ENCODE data around the gene HCK. TPM values are rescaled to one million over a fixed set of nuclear protein-coding genes. Genes with fewer than 3 reads are reported as not detected.
"Not testable (repeated sequence)": the region's sequence is repeated elsewhere in the genome, so short reads cannot be mapped to it uniquely, and the experiment has no call there.

The HCK gene
- total RNA-seq, 1 donor from 2014 or later: not detected

- peak; percentile 19 for DNase-seq (ENCODE audit: low read depth)
Measured at GRCh38 chr20:32028647-32029372, 23.2 kb upstream of the HCK start.

GRCh38 chr20:32029561-32029960, 22.5 kb upstream of the HCK start:
- DNase-seq (ENCODE audit: low read depth): no peak

GRCh38 chr20:32031007-32031958, 20.8 kb upstream of the HCK start:
- peak; percentile 74 for DNase-seq (ENCODE audit: low read depth)

DNA sequence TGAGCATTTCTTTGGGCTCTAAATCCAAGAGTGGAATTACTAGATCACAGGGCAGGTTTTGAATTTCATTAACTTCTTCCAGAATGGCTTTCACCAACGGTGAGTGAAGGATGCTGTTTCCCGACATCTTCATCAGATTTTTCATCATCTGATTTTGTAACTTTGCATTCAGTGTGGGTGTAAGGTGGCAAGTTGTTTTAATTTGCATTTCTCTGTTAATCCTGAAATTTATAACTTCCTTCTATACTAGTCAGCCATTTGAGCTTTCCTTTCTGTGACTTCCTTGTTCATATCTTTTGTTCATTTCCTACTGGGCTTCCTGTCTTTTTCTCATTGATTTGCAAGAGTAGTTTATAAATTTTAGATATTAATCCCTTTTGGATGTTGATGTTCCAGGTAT, 18.7 kb upstream of the HCK start:
- no peak for DNase-seq (ENCODE audit: low read depth)

DNA sequence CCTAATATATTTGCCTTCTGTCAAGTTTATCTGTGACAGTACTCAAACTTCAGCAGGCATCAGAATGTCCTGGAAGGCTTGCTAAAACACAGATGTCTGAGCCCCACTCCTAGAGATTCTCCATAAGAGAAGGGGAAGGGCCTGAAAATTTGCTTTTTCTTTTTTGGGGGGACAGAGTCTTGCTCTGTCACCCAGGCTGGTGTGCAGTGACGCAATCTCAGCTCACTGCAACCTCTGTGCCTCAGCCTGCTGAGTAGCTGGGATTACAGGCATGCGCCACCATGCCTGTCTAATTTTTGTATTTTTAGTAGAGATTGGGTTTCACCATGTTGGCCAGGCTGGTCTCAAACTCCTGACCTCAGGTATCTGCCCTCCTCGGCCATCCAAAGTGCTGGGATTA, 18.3 kb upstream of the HCK start:
- DNase-seq (ENCODE audit: low read depth): not testable (repeated sequence)

DNA sequence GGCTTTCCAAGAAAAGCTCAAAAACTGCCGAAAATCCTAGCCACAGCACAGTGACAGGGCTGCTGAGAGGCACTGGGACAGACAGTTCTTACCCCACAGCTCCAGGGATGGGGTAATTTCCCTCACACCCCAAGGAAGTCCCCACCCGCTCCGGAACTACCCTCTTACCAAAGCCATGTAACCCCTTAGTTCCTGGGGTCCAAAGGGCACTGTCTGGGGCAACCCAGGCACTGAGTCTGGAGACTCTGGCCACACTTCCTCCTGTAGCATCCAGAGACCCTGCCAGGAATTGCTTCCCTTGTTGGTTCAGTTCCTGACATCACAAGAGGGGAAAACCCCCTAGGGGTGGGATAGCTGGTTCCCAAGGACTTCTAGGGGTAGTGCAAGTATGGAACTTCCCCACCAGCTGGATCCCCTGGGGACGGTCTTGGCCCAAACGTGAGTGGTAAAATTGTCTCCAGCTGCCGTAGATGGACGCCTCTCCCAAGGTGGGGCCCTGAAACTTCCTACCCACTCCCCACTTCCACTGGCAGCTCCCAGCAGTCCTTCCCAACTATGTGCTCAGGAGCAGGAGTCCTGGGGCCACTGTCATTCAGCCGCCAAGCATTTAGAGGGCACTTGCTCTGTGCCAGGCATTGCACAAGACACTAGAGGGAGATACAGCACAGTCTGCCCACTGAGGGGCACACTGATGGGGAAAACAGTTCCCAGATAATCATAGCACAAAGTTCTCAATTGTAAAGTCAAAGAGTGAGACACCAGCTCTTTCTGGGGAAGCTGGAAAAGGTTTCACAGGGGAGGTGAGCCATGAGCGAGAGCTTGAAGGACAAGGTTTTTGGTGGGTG, 17.2 kb upstream of the HCK start:
- DNase-seq (ENCODE audit: low read depth): no peak

DNA sequence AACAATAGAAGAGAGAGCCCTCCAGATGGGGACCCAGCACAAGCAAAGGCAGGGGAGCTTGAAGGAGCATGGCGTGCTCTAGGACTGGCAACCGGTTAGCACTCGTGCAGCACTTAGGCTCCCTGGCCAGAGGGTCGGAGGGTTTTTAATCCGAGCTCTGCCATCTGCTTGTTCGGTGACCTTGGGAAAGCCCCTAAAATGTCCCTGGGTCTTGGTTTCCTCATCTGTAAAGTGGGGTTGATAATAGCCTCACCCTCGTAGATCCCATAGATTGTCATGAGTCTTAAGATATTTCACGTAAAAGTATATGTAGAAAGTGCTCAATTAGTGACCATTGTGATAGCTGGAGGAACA, 16.6 kb upstream of the HCK start:
- DNase-seq (ENCODE audit: low read depth): no peak

DNA sequence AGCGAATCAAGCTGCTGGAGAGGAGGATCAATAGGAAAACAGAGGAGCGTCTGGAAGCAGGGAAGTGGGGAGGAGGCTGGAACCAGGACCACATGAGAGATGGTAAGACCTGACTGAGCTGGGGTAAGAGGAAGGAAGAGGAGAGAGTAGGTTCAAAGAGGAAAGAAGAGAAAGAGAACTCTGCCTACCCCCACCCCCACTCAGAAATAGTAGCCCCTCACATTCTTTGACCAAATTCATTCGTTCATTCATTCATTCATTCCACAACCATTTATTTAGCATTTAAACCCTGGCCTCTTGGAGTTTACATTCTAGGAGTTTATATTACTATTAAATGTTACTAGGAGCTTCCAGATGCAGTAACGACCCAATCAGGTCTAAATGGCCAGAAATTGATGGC, 15.8 kb upstream of the HCK start:
- no peak for DNase-seq (ENCODE audit: low read depth)

DNA sequence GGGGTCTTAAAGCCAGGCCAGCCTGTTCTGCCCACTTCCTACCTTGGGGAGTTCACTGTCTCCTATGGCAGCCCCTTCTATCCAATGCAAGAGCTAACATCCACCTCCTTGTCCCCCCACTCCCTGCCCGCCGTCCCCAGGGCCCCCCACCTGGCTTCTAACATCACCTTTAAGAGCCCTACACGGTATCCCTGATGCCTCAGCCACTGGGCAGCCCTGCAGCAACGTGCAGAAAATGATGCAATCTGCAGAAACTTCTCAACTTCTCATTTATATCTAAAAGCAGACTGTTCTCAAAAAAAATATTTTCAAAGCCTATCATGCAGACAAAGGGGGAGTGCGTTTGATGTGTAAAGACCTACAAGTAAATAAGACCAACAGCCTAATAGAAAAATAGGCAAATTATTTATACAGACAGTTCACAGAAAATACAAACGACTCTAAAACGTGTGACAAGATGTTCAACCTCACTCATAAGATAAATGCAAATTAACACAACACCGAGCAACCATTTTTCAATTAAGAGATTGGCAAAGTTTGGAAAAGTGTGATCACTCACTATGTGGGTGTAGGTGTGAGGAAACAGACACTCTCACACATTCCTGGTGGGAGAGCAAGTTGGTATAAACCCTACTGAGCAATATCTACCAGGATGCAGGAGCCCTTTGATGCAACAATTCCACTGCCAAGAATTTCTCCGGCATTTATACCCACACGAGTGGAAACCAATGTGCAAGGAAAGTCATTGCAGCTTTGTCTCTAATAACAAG, 15.1 kb upstream of the HCK start:
- DNase-seq (ENCODE audit: low read depth): no peak

DNA sequence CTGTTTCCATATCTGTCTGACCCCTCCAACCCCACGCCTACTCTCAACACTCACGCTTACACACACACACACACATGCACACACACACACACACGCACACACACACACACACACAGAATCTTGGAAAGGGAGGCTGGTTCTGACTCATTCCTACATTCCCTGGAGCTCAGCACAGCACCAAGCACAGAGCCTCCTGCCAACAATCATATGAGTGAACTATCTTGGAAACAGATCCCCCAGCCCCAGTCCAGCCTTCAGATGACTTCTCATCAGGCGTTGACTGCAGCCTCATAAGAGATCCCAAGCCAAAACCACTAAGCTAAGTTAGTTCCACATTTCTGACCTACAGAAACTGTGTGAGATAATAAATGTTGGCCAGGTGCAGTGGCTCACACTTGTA, 14.1 kb upstream of the HCK start:
- DNase-seq (ENCODE audit: low read depth): peak; percentile 11

DNA sequence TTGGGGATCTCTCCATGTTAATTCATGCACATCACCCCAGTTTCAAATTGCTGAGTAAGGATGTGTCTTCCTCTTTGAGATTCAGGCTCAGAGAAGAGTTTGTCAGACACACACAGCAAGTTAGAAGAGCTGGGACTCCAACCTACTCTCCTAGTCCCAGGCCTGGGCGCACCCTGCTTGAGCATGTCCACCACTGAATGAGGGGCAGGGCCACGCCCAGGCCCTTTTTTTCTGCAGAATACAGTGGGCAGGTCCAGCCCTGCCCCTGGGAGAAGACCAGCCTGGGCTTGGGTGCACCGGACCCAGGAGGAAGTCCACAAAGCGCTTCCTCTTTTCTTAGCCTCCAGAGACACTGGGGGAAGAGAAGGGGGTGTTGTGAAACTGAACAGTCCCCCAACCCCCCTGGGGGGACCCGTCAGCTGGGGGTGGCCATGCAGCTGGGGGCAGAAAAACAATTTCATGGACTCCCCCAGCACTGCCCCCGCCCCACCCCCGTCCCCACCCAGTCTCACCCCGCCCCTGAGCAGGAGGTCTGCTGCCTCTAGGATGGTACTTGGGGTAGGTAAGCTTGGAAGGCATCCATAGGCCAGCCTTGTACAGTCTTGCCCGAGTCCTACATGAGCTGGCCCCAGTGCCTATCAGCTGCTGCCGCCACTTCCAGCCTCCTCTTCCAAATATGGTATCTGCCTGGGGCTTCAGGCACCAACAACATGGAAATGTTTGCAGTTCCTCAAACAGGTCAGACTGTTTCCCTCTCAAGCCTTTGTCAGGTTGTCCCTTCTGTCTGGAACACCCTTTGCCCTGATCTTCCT, 11.7 kb upstream of the HCK start:
- no peak for DNase-seq (ENCODE audit: low read depth)

DNA sequence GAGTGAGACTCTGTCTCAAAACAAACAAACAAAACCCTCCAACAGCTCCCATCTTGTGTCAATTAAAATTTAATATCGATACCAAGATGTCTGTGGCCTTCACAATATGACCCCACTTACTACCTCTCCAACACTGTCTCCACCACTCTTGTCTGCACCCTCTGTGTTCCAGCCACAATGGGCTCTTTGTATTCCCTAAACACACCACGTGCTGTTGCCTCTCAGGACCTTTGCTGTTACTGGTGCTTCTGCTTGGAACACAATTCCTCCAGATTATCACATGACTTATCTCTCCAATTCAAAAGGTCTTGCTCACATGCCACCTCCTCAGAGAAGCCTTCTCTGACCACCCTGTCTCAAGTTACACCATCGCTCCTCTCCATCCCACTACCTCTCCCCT, 6.0 kb upstream of the HCK start:
- DNase-seq (ENCODE audit: low read depth): no peak

- no peak for DNase-seq (ENCODE audit: low read depth)
Measured at GRCh38 chr20:32050324-32050841, 1.7 kb upstream of the HCK start.

GRCh38 chr20:32050851-32051556, 1.0 kb upstream of the HCK start:
- no peak for DNase-seq (ENCODE audit: low read depth)

GRCh38 chr20:32051720-32052089, 337 bp upstream of the HCK start:
- no peak for DNase-seq (ENCODE audit: low read depth)

DNA sequence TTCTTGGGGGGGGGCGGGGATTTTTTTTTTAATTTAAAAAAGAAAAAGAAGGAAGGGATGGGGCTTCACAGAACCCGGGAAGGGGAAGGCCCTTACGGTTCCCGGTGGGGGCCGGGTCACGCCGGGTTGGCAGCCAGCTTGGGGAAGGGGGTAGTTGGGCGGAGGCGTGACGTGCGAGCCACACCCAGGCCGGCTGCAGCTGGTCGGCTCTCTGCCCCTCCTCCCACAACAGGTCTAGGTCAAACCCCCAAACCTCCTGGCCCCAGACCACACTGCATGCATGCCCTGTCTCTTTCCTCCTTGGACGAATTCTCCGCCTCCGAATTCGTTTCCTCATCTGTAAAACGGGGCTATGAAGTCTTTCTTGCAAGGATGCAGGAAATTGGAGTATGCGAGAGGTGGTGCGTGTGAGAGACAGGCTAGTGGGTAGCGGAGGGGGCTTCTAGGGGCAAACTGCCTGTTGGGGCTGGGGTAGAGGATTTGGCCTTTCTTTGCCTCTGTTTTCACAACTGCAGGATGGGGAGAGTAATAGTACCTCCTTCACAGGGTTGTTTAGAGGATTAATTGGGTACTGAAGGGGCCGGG, 828 bp downstream of the HCK start:
- no peak for DNase-seq (ENCODE audit: low read depth)

DNA sequence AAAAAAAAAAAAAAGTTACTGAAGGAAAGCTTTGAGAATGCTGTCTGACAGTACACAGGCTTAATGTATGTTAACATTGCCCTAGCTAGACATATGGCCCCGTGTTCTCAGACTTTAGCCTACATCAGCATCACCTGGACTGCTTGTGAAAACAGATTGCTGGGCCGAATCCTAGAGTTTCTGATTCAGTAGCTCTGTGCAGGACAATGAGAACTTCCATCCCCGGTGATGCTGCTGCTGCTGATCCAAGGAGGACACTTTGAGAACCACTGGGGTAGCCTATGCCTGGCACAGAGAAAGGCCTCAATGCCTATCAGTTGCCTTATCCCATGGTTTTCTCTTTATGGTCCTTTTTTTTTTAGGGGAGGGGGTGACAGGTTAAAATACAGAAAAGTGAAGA, 1.6 kb downstream of the HCK start:
- no peak for DNase-seq (ENCODE audit: low read depth)

GRCh38 chr20:32056708-32057483, 4.9 kb downstream of the HCK start:
- no peak for DNase-seq (ENCODE audit: low read depth)
